Caco-2 (cell line): Measurements from ENCODE around the gene NUMA1. TPM values are rescaled to one million over a fixed set of nuclear protein-coding genes. Genes with fewer than 3 reads are reported as not detected.
A peak's percentile ranks its signal among the peaks of the same experiment; 100 is the strongest.

ENCODE experiments used
- BruUV-seq: library from RNA; stranded (reverse); fragments of 400-500 nt; replicated peaks from 2 replicates; lab custom pipeline; 2021; lab: Mats Ljungman, UMichigan
- CTCF ChIA-PET: fragments of 300-600 bp; sonication (Branson Sonifier 250); formaldehyde crosslinking; loops from one replicate; lab custom pipeline; 2022; ENCODE audit warnings: antibody characterized with exemption; lab: Charles Lee
- POLR2A ChIA-PET: fragments of 300-600 bp; sonication (Branson Sonifier 250); formaldehyde crosslinking; loops from one replicate; lab custom pipeline; 2022; ENCODE audit warnings: antibody characterized with exemption; lab: Charles Lee
- DNase-seq, 2 experiments: peaks; one replicate each; pipeline versions ENCODE4 v3.0.0 to v3.0.0-alpha.2; 2020 to 2022
- H3K27me3 ChIP-seq: replicated peaks from 2 replicates; pipeline ENCODE4 v1.6.0; 2011; ENCODE audit warnings: low read length; ENCODE audit not compliant: control insufficient read depth, insufficient read depth
- H3K36me3 ChIP-seq: 2 replicates; pipeline ENCODE4 v1.5.1; 2011; ENCODE audit warnings: low read length; ENCODE audit not compliant: control insufficient read depth, insufficient read depth
- H3K4me1 ChIP-seq: fragments of 250-450 bp; sonication (Bioruptor Pico); 2 replicates; pipeline ENCODE4 v1.5.1; 2020; ENCODE audit warnings: mild to moderate bottlenecking
- H3K4me3 ChIP-seq: 2 replicates; pipeline ENCODE4 v1.5.1; 2011; ENCODE audit warnings: low read depth, mild to moderate bottlenecking, control low read depth, low read length
- H3K9me3 ChIP-seq: fragments of 250-450 bp; sonication (Bioruptor Pico); 2 replicates; pipeline ENCODE4 v1.5.1; 2020; ENCODE audit warnings: mild to moderate bottlenecking, moderate library complexity
- H3K27ac Mint-ChIP-seq: one replicate; pipeline ENCODE4 v1.8.0; 2022; ENCODE audit warnings: mixed read lengths; ENCODE audit not compliant: unreplicated experiment
- H3K27me3 Mint-ChIP-seq: one replicate; pipeline ENCODE4 v1.8.0; 2022; ENCODE audit warnings: mixed read lengths; ENCODE audit not compliant: insufficient read depth, unreplicated experiment
- H3K36me3 Mint-ChIP-seq: one replicate; pipeline ENCODE4 v1.8.0; 2022; ENCODE audit warnings: mild to moderate bottlenecking, mixed read lengths; ENCODE audit not compliant: insufficient read depth, unreplicated experiment
- H3K4me1 Mint-ChIP-seq: one replicate; pipeline ENCODE4 v1.8.0; 2022; ENCODE audit warnings: low read depth, mixed read lengths; ENCODE audit not compliant: unreplicated experiment
- H3K4me3 Mint-ChIP-seq: one replicate; pipeline ENCODE4 v1.8.0; 2022; ENCODE audit warnings: mild to moderate bottlenecking, moderate library complexity, mixed read lengths; ENCODE audit not compliant: unreplicated experiment
- H3K9me3 Mint-ChIP-seq: one replicate; pipeline ENCODE4 v1.8.0; 2022; ENCODE audit warnings: mixed read lengths; ENCODE audit not compliant: unreplicated experiment
- CTCF ChIP-seq, 2 experiments: fragments of 200-600 bp in 1 of 2; IDR thresholded peaks; 1 replicate in 1 of 2; 2 replicates in 1 of 2; pipeline versions ENCODE4 v1.5.1 to v1.8.0; 2011 to 2022; ENCODE audit warnings: antibody characterized with exemption in 1 of 2, control low read depth in 1 of 2, inconsistent platforms in 1 of 2, low read depth in 1 of 2, low read length in 1 of 2, mild to moderate bottlenecking in 1 of 2, moderate library complexity in 1 of 2; ENCODE audit not compliant: insufficient read depth in 1 of 2, severe bottlenecking in 1 of 2, unreplicated experiment in 1 of 2
- intact Hi-C: fragments of 100-400 bp; cut with micrococcal nuclease; formaldehyde crosslinking; loops from one replicate; pipeline ENCODE4 v1.10.0; 2022; ENCODE audit not compliant: unreplicated experiment
- total RNA-seq: library from RNA; stranded (reverse); gene quantifications from 2 replicates; pipeline ENCODE4 v1.2.3, GENCODE V29; 2022

The NUMA1 gene
- total RNA-seq, 1 experiment from 2014 or later: 190 TPM

DNA sequence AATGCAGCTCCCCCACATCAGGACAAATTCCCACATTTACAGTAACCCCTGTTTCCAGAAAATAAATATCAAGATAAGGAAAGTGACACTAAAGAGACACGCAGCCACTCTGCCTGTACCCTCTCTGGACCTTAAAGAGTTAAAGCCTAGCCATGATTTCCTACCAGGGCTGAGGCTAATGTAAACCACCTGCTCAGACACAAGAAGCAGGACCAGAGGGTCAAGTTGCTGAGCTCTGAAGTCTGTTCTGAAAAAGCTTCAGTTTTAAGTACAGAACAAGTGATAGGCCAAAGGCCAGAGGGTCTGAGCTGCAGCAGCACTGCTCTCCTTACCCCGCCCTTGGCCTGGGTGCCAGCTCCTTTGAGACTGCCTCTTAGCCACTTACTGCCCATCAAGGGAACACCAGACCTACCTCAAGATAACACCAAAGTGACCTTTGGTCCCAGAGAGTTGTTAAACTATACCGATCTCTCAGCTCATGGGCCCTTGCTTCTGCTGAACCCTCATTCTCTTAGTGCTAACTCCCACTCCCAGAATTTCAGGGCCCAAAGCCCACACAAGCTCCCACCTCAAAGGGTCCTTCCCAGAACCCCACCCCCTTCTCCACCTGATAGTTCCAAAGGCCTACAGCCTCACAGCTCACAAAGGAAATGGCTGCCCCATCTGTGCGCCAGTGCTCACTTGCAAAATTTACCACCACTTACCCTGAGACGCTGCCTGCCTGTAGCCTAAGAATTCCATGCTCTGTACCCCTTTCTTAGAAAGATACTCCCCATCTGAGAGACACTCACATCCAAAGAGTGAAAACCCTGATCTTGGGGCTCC lies 41.1 kb downstream of the NUMA1 start:
- Mint-ChIP-seq H3K27me3 (no peaks in the 10 kb centered on the region), H3K9me3 (no peaks in the 10 kb centered on the region), H3K36me3 (peaks cover 30% of the 10 kb centered on the region), H3K4me1 (peaks cover 12% of the 10 kb centered on the region), H3K4me3 (no peak overlapping the region), H3K27ac (no peak overlapping the region)
- no TSS peak for BruUV-seq
- no peaks in the 10 kb centered on the region for H3K36me3 ChIP-seq
- ChIA-PET CTCF (interaction anchor here (0.6 to 2.2 kb wide), 12 partner anchors 8 to 553 kb away, joined by 3 to 49 read pairs (median 4); partner anchors contain the start of gene ANAPC15), POLR2A (interaction anchor here (0.8 to 1.8 kb wide), 5 partner anchors 8 to 73 kb away, joined by 3 to 6 read pairs (median 4); partner anchors contain the start of gene ANAPC15)
- intact Hi-C loops: loop anchor here (1.0 kb wide), 3 partner anchors 9 to 41 kb away; partner anchors contain the start of genes LRRC51 and NUMA1
- TF ChIP-seq CTCF (IDR thresholded peaks at IDR 0.05; ENCODE audit: insufficient read depth in 1 of 2, low read depth in 1 of 2, low read length in 1 of 2, severe bottlenecking in 1 of 2, unreplicated experiment in 1 of 2): no peak
- no peaks in the 10 kb centered on the region for H3K27me3 ChIP-seq
- no peak overlapping the region for H3K4me3 ChIP-seq
- no peaks in the 10 kb centered on the region for H3K9me3 ChIP-seq
- peaks cover 31% of the 10 kb centered on the region for H3K4me1 ChIP-seq
- DNase-seq: peak; percentile 62 to 72

GRCh38 chr11:72038491-72038890 lies 41.9 kb downstream of the NUMA1 start:
- POLR2A ChIA-PET: interaction anchor here (0.8 to 1.8 kb wide), 2 partner anchors 8 to 10 kb away, joined by 4 to 6 read pairs; no protein-coding TSS in a partner anchor
- peaks cover 38% of the 10 kb centered on the region for H3K36me3 Mint-ChIP-seq
- no peak for TF ChIP-seq CTCF (IDR thresholded peaks at IDR 0.05; ENCODE audit: insufficient read depth in 1 of 2, low read depth in 1 of 2, low read length in 1 of 2, severe bottlenecking in 1 of 2, unreplicated experiment in 1 of 2)
- no peaks in the 10 kb centered on the region for H3K9me3 ChIP-seq
- H3K4me3 Mint-ChIP-seq: no peak overlapping the region
- no peaks in the 10 kb centered on the region for H3K36me3 ChIP-seq
- BruUV-seq: no TSS peak
- DNase-seq: no peak
- no peaks in the 10 kb centered on the region for H3K9me3 Mint-ChIP-seq
- no peak overlapping the region for H3K4me3 ChIP-seq
- H3K27me3 ChIP-seq: no peaks in the 10 kb centered on the region
- H3K27me3 Mint-ChIP-seq: no peaks in the 10 kb centered on the region
- peaks cover 31% of the 10 kb centered on the region for H3K4me1 ChIP-seq
- peaks cover 12% of the 10 kb centered on the region for H3K4me1 Mint-ChIP-seq
- intact Hi-C loops: no loop called here
- CTCF ChIA-PET: interaction anchor here (0.9 to 2.1 kb wide), 5 partner anchors 8 to 392 kb away, joined by 3 to 49 read pairs (median 8); no protein-coding TSS in a partner anchor
- no peak overlapping the region for H3K27ac Mint-ChIP-seq

DNA sequence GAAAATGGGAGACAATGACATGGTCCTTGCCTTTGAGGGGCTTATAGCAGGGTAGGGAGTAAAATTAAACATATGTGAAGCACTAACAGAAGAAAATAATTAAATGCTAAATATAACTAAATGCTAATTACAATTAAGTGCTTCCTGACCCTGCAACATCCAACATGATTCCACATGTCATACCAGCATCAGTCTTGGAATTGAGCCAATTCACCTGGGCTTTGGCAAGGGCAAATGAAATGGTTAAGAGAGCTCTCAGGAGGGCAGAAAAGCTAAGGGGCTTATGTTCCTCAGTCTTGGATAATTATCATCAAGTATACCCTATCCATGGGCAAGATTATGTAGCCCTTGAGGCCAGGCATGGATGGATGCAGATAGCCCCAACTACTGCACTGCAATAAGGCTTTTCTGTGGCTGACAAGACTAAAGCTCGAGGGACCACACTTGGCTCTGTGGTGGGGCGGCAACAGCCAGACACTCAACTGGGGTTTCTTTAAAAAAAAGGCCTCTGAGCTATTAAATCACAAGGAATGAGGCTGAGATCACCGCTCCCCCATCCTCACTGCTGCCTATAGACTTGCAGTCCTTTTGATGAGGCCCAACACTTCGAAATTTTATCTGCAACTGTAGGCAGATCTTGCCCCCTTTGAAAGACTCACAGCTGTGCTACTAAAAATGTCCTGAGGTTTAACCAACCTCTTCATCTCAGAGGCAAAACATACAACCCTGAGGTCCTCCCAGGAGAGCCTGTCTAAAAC lies 42.6 kb downstream of the NUMA1 start:
- H3K36me3 ChIP-seq: no peaks in the 10 kb centered on the region
- ChIA-PET CTCF (interaction anchor here (1.2 kb wide), 1 partner anchor 13 kb away, joined by 5 read pairs; no protein-coding TSS in a partner anchor), POLR2A (no interaction called here)
- intact Hi-C loops: no loop called here
- H3K27ac Mint-ChIP-seq: no peak overlapping the region
- no TSS peak for BruUV-seq
- DNase-seq: no peak
- H3K4me1 ChIP-seq: peaks cover 31% of the 10 kb centered on the region
- H3K27me3 ChIP-seq: no peaks in the 10 kb centered on the region
- no peaks in the 10 kb centered on the region for H3K9me3 ChIP-seq
- no peak for TF ChIP-seq CTCF (IDR thresholded peaks at IDR 0.05; ENCODE audit: insufficient read depth in 1 of 2, low read depth in 1 of 2, low read length in 1 of 2, severe bottlenecking in 1 of 2, unreplicated experiment in 1 of 2)
- H3K4me3 Mint-ChIP-seq: no peak overlapping the region
- H3K36me3 Mint-ChIP-seq: peaks cover 40% of the 10 kb centered on the region
- H3K9me3 Mint-ChIP-seq: no peaks in the 10 kb centered on the region
- H3K4me3 ChIP-seq: no peak overlapping the region
- peaks cover 8% of the 10 kb centered on the region for H3K4me1 Mint-ChIP-seq
- H3K27me3 Mint-ChIP-seq: no peaks in the 10 kb centered on the region
